ENCODE data around the gene RPS14. TPM values are rescaled to one million over a fixed set of nuclear protein-coding genes. Genes with fewer than 3 reads are reported as not detected.

RPS14 gene
- total RNA-seq, 3 donors from 2014 or later (not counting 1 experiment from before 2014, with no cell fraction given): 1,744 to 2,278 (median 2,016) TPM

DNA sequence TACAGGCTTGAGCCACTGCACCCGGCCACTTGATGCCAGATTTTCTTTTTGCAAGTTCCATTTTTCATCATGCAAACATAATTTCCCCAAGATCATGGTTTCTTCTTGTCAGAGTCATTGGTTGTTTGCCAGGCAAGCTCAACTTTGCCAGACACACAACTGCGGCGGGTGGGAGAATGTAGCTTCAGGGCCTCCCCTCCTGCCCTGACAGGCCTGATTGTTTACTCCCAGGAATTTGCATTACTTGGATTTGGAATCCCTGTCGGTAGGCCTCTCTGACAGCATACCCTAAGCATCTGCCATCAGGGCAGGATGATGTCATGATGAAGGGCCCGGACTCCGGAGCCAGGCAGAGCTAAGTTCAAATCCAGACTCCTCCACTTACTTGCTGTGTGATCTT, 15.1 kb downstream of the RPS14 start:
- intact Hi-C loops (cut with micrococcal nuclease): no loop called here
- peaks cover 7% of the 10 kb centered on the region in 2 donors for H3K4me1 Mint-ChIP-seq

GRCh38 chr5:150431574-150431973, 18.0 kb downstream of the RPS14 start:
- ATAC-seq (no peak), DNase-seq (no peak)
- Histone ChIP-seq H3K4me1 (ENCODE audit: control insufficient read depth, insufficient read depth, low read length) (peaks cover 18% of the 10 kb centered on the region), H3K4me3 (ENCODE audit: low read length) (no peak overlapping the region), H3K27me3 (ENCODE audit: control insufficient read depth, insufficient read depth, low read length) (no peaks in the 10 kb centered on the region), H3K9me3 (ENCODE audit: control insufficient read depth, insufficient read depth, low read length) (no peaks in the 10 kb centered on the region), H3K27ac (ENCODE audit: low read length) (no peak overlapping the region), H3K36me3 (ENCODE audit: control insufficient read depth, insufficient read depth, low read length) (no peaks in the 10 kb centered on the region)
- Mint-ChIP-seq H3K4me3 (no peak overlapping the region), H3K27ac (no peak overlapping the region), H3K9me3 (no peaks in the 10 kb centered on the region), H3K4me1 (peaks cover 7% of the 10 kb centered on the region in 2 donors), H3K27me3 (ENCODE audit: low read depth in 2 of 2) (no peaks in the 10 kb centered on the region), H3K36me3 (no peaks in the 10 kb centered on the region)
- 77% methylated on average over 4 of the region's 4 CpGs for WGBS (ENCODE audit: insufficient coverage)
- intact Hi-C loops (cut with micrococcal nuclease): no loop called here
- TF ChIP-seq, protein P1, sequence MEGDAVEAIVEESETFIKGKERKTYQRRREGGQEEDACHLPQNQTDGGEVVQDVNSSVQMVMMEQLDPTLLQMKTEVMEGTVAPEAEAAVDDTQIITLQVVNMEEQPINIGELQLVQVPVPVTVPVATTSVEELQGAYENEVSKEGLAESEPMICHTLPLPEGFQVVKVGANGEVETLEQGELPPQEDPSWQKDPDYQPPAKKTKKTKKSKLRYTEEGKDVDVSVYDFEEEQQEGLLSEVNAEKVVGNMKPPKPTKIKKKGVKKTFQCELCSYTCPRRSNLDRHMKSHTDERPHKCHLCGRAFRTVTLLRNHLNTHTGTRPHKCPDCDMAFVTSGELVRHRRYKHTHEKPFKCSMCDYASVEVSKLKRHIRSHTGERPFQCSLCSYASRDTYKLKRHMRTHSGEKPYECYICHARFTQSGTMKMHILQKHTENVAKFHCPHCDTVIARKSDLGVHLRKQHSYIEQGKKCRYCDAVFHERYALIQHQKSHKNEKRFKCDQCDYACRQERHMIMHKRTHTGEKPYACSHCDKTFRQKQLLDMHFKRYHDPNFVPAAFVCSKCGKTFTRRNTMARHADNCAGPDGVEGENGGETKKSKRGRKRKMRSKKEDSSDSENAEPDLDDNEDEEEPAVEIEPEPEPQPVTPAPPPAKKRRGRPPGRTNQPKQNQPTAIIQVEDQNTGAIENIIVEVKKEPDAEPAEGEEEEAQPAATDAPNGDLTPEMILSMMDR (IDR thresholded peaks at IDR 0.05): no peak

More for the DNA sequence above, 15.1 kb downstream of the RPS14 start:
- no peaks in the 10 kb centered on the region for H3K9me3 Mint-ChIP-seq
- no peak overlapping the region for H3K4me3 ChIP-seq (ENCODE audit: low read length)
- H3K27me3 ChIP-seq (ENCODE audit: control insufficient read depth, insufficient read depth, low read length): no peaks in the 10 kb centered on the region
- ATAC-seq: no peak
- no peak overlapping the region for H3K27ac Mint-ChIP-seq
- no peak overlapping the region for H3K27ac ChIP-seq (ENCODE audit: low read length)
- H3K4me3 Mint-ChIP-seq: no peak overlapping the region
- no peaks in the 10 kb centered on the region for H3K36me3 ChIP-seq (ENCODE audit: control insufficient read depth, insufficient read depth, low read length)
- DNase-seq: no peak
- H3K4me1 ChIP-seq (ENCODE audit: control insufficient read depth, insufficient read depth, low read length): peaks cover 15% of the 10 kb centered on the region
- no peaks in the 10 kb centered on the region for H3K36me3 Mint-ChIP-seq
- H3K27me3 Mint-ChIP-seq (ENCODE audit: low read depth in 2 of 2): no peaks in the 10 kb centered on the region
- TF ChIP-seq, protein P1 (IDR thresholded peaks at IDR 0.05): no peak
- H3K9me3 ChIP-seq (ENCODE audit: control insufficient read depth, insufficient read depth, low read length): no peaks in the 10 kb centered on the region
- WGBS (ENCODE audit: insufficient coverage): 96% methylated on average over 6 of the region's 6 CpGs

- H3K36me3 ChIP-seq (ENCODE audit: control insufficient read depth, insufficient read depth, low read length): no peaks in the 10 kb centered on the region
- 93% methylated on average over 18 of the region's 18 CpGs for WGBS (ENCODE audit: insufficient coverage)
- H3K27ac Mint-ChIP-seq: no peak overlapping the region
- no peaks in the 10 kb centered on the region for H3K9me3 ChIP-seq (ENCODE audit: control insufficient read depth, insufficient read depth, low read length)
- H3K27me3 Mint-ChIP-seq (ENCODE audit: low read depth in 2 of 2): no peaks in the 10 kb centered on the region
- no peaks in the 10 kb centered on the region for H3K36me3 Mint-ChIP-seq
- no peaks in the 10 kb centered on the region for H3K27me3 ChIP-seq (ENCODE audit: control insufficient read depth, insufficient read depth, low read length)
- no peak overlapping the region for H3K27ac ChIP-seq (ENCODE audit: low read length)
- H3K4me1 ChIP-seq (ENCODE audit: control insufficient read depth, insufficient read depth, low read length): peaks cover 15% of the 10 kb centered on the region
- H3K9me3 Mint-ChIP-seq: no peaks in the 10 kb centered on the region
- DNase-seq: no peak
- no peak overlapping the region for H3K4me3 Mint-ChIP-seq
- peaks cover 4% of the 10 kb centered on the region in 2 donors for H3K4me1 Mint-ChIP-seq
- TF ChIP-seq, protein P1 (IDR thresholded peaks at IDR 0.05): no peak
- ATAC-seq: no peak
- H3K4me3 ChIP-seq (ENCODE audit: low read length): no peak overlapping the region
- intact Hi-C loops (cut with micrococcal nuclease): no loop called here
Observed at GRCh38 chr5:150431048-150431447, 18.5 kb downstream of the RPS14 start.

DNA sequence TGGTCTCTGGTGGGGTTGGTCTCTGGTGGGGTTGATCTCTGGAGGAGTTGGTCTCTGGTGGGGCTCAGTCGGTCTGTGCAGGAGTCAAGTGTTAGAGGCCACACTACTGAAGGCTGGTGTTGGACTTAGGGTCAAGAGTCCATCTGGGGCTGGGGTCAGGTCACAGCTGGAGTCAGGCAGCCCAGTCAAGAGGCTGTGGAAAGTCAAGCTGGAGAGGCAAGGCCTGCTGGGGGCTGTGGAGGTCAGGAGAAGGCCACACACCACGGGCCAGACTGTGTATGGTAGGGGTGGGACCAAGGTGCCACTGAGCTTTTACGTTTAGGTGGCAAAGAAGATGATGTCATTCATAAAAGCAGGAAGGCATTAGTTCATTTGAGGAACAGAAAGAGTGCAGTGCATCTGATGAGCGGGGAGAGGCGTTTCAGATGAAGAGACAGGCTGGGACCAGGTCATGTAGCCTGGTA, 20.1 kb downstream of the RPS14 start:
- H3K9me3 Mint-ChIP-seq: no peaks in the 10 kb centered on the region
- H3K27me3 ChIP-seq (ENCODE audit: control insufficient read depth, insufficient read depth, low read length): no peaks in the 10 kb centered on the region
- no peak overlapping the region for H3K4me3 Mint-ChIP-seq
- no peak overlapping the region for H3K27ac Mint-ChIP-seq
- TF ChIP-seq, protein P1 (IDR thresholded peaks at IDR 0.05): no peak
- no peaks in the 10 kb centered on the region for H3K4me1 Mint-ChIP-seq
- no peaks in the 10 kb centered on the region for H3K36me3 ChIP-seq (ENCODE audit: control insufficient read depth, insufficient read depth, low read length)
- H3K4me1 ChIP-seq (ENCODE audit: control insufficient read depth, insufficient read depth, low read length): peaks cover 11% of the 10 kb centered on the region
- H3K36me3 Mint-ChIP-seq: no peaks in the 10 kb centered on the region
- ATAC-seq (no peak), DNase-seq (no peak)
- peak overlapping the region; percentile 75 for H3K27ac ChIP-seq (ENCODE audit: low read length)
- H3K4me3 ChIP-seq (ENCODE audit: low read length): no peak overlapping the region
- intact Hi-C loops (cut with micrococcal nuclease): no loop called here
- WGBS (ENCODE audit: insufficient coverage): 74% methylated on average over 5 of the region's 5 CpGs
- H3K9me3 ChIP-seq (ENCODE audit: control insufficient read depth, insufficient read depth, low read length): no peaks in the 10 kb centered on the region
- H3K27me3 Mint-ChIP-seq (ENCODE audit: low read depth in 2 of 2): no peaks in the 10 kb centered on the region

Data from natural killer cell (primary cell).